ENCODE results near the gene MAST2.

MAST2 gene

GRCh38 chr1:45982359-45982758 is 178.9 kb downstream of the MAST2 start:
- DNase-seq (ENCODE audit: low spot score): no peak

GRCh38 chr1:45983967-45984366 is 180.6 kb downstream of the MAST2 start:
- no peak for DNase-seq (ENCODE audit: low spot score)

- DNase-seq (ENCODE audit: low spot score): no peak
These were observed 183.8 kb downstream of the MAST2 start for GRCh38 chr1:45987204-45987603.

GRCh38 chr1:45989249-45989648 is 185.8 kb downstream of the MAST2 start:
- DNase-seq (ENCODE audit: low spot score): no peak

GRCh38 chr1:45994423-45994822 is 191.0 kb downstream of the MAST2 start:
- DNase-seq (ENCODE audit: low spot score): no peak

GRCh38 chr1:45995298-45995697 is 191.9 kb downstream of the MAST2 start:
- no peak for DNase-seq (ENCODE audit: low spot score)

GRCh38 chr1:45998020-45998617 is 194.7 kb downstream of the MAST2 start:
- DNase-seq (ENCODE audit: low spot score): no peak

GRCh38 chr1:45999507-45999906 is 196.1 kb downstream of the MAST2 start:
- no peak for DNase-seq (ENCODE audit: low spot score)

GRCh38 chr1:46001081-46001785 is 197.8 kb downstream of the MAST2 start:
- no peak for DNase-seq (ENCODE audit: low spot score)

GRCh38 chr1:46002551-46003150 is 199.2 kb downstream of the MAST2 start:
- DNase-seq (ENCODE audit: low spot score): no peak

- no peak for DNase-seq (ENCODE audit: low spot score)
These were observed 199.9 kb downstream of the MAST2 start for GRCh38 chr1:46003315-46003714.

- no peak for DNase-seq (ENCODE audit: low spot score)
These were observed 201.1 kb downstream of the MAST2 start for GRCh38 chr1:46004492-46004891.

GRCh38 chr1:46005594-46005993 is 202.2 kb downstream of the MAST2 start:
- DNase-seq (ENCODE audit: low spot score): no peak

- DNase-seq (ENCODE audit: low spot score): no peak
These were observed 205.2 kb downstream of the MAST2 start for GRCh38 chr1:46008585-46008984.

GRCh38 chr1:46010611-46011010 is 207.2 kb downstream of the MAST2 start:
- no peak for DNase-seq (ENCODE audit: low spot score)

GRCh38 chr1:46011121-46011695 is 207.8 kb downstream of the MAST2 start:
- DNase-seq (ENCODE audit: low spot score): no peak

GRCh38 chr1:46012236-46012635 is 208.8 kb downstream of the MAST2 start:
- no peak for DNase-seq (ENCODE audit: low spot score)

GRCh38 chr1:46013581-46013980 is 210.2 kb downstream of the MAST2 start:
- no peak for DNase-seq (ENCODE audit: low spot score)

GRCh38 chr1:46017876-46018503 is 214.6 kb downstream of the MAST2 start:
- DNase-seq (ENCODE audit: low spot score): no peak

GRCh38 chr1:46019348-46019747 is 215.9 kb downstream of the MAST2 start:
- no peak for DNase-seq (ENCODE audit: low spot score)

GRCh38 chr1:46020010-46020409 is 216.6 kb downstream of the MAST2 start:
- no peak for DNase-seq (ENCODE audit: low spot score)

All from CD4-positive, alpha-beta T cell treated with Interleukin-2 at 100 ng/mL for 4 hours (primary cell).